GM21723 (cell line): ENCODE data around the gene PRIMA1.

Experiments used
- ATAC-seq: cut with Tn5 transposase; IDR thresholded peaks from one replicate; pipeline ENCODE4 v1.9.1; 2021; ENCODE audit warnings: mild to moderate bottlenecking, moderate library complexity; ENCODE audit not compliant: unreplicated experiment

The PRIMA1 gene

GRCh38 chr14:93788293-93788542 is at the start of gene PRIMA1:
TSS of gene PRIMA1 (minus strand) at chr14:93788485. CDS start at chr14:93787718, 767 bp downstream.
- ATAC-seq = no peak

DNA sequence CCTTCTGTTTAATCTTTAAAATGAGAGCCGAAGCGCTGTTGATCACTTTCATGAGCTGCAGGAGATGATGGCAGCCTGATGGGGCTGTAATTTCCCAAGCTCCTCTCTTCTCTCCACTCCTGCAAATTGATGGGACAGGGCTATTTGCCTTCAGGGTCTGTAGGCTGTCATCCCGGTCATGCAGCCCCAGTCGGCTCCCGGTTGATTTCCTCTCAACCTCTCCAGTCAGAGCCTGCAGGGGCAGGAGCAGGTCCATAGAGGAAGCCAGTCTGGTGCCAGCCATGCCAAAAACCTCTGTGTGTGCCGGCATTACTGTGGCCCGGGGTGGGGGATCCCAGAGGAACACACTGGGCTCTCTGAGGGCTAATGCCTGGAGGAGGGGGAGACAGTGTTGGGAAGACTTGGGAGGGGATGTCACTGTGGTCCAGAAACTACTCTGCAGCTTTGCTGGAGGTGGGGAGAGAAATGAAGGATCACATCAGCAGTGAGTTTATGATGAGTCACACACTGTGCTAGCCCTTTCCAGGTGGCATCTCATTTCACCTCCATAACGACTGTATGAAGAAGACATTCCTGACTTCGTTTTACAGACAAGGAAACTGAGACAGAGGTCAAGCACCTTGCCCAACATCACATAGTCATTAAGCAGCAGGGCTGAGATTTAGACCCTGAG is 46.5 kb upstream of the PRIMA1 start:
- ATAC-seq = no peak

GRCh38 chr14:93832665-93833064 is 44.4 kb upstream of the PRIMA1 start:
- no peak for ATAC-seq

DNA sequence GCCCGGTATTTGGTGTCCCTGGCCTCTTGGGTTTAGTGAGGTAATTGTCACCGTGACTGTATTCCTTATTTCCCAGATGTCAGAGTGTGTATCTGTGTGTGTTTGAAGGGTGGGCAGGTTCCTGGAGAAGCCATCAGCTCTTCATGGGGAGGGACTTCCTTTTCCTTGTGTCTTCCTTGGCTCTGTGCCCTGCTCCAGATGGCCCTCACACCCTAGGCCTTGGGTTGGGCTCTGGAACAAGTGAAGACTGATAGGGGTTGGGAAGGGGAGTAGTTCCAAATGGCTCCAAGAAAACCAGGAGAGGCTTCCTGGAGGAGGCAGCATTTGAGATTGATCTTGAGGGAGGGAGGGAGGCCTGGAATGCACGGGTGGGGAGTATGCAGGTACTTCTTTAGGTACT is 43.8 kb upstream of the PRIMA1 start:
- ATAC-seq = no peak

GRCh38 chr14:93830753-93831461 is 42.6 kb upstream of the PRIMA1 start:
- ATAC-seq = no peak

DNA sequence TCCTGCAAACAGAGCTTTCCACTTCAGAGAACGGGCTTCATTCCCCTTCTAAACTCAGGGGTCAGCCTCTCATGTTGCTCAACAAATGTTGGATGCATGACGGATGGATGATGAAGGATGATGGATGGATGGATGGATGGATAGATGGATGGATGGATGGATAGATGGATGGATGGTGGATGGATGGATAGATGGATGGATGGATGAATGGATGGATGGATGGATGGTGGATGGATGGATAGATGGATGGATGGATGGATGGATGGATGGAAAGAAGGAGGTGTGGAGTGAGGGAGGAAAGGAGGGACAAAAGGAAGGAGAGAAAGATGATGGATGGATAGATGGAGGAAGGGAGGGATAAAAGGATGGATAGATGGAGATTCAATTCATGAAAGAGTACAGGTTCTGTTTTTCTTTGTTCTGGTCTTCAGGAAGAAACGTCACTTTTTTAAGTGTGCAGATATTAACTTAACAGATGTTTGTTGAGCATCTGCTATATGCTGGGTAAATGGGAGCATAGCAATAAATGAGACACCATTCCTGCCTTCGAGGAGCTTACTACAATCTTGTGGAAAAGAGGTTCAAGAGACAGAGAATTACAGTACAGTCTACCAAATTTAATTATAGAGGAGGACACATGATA is 41.7 kb upstream of the PRIMA1 start:
- no peak for ATAC-seq

DNA sequence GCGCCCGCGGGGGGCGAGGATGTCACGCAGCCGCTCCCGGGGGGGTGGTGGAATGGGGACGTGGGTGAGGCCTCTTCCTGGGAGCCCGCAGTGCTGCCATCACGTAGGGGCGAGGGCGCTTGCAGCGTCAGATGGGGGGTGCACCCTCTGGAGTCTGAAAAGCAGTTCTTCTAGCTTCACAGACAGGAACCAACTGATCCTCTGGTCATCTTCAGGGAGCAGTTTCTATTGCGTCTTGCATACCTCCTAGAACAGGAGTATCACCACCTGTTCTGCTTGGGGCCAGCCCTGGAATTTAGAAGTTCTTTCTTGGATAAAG is 36.9 kb upstream of the PRIMA1 start:
- no peak for ATAC-seq

GRCh38 chr14:93824518-93825234 is 36.4 kb upstream of the PRIMA1 start:
- ATAC-seq = no peak

- ATAC-seq = no peak
Measured at GRCh38 chr14:93824076-93824475, 35.8 kb upstream of the PRIMA1 start.

- no peak for ATAC-seq
Measured at GRCh38 chr14:93821051-93821450, 32.8 kb upstream of the PRIMA1 start.

GRCh38 chr14:93818857-93819256 is 30.6 kb upstream of the PRIMA1 start:
- ATAC-seq = no peak

- ATAC-seq = no peak
Measured at GRCh38 chr14:93811676-93812075, 23.4 kb upstream of the PRIMA1 start.

GRCh38 chr14:93811020-93811419 is 22.7 kb upstream of the PRIMA1 start:
- no peak for ATAC-seq

- peak; percentile 62 for ATAC-seq
Measured at GRCh38 chr14:93809491-93810420, 21.5 kb upstream of the PRIMA1 start.

DNA sequence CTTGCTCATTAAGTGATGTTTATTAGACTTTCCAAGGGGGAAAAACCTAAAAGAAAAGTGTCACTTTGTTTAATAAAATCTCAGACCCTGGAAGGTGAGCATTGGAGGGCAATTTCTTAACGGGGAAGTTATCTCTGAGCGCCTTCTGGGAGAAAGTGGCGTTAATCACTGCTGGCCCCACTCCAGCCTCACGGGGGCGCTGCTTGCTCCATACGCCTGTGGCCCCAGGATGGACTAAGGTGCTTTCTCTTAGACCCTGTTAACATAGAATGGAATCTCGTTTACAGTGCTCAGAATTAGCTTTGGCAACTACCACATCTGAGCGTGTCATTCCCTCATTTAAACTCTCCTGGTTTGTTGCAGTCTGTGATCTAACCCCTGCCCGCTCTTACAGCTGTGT is 16.4 kb upstream of the PRIMA1 start:
- ATAC-seq = no peak

DNA sequence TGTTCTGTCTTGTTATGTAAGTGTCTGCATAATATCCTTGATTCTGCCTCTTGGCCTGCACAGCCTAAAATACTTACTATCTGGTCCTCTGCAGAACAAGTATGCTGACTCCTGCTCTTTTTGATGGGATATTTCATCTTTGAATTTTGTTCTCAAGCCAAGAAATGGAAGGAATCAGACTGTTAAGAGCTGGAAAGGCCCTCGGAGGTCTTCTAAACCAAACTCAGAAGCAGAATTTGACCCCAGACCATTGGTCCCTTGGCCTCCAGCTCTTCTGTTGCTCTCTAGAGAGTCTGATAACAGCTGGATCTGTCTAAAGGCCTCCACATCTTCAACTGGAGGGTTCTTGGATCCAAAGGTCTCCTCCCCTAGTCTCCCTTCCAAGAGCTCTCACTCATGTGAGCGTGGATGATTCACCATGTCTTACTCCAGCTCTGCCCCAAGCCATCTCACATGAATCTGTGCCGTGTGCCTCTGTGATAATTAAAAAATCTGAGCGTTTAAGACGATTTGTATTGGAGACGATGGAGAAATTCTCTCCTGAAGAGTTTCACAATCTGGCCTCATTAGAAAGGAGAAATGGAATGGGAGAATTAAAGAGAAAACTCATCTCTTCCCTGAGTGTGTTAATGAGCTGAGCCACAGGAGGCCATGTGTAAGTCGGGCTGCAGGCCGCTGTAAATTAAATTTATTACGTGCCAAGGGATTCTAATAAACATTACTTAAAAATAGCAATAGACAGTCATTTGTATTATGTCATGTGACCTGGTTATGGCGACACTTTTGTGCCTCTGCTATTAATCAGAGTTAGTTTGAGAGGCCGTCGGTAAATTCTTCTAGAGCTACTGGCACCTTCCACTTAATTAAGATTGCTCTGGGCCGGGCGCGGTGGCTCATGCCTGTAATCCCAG is 15.4 kb upstream of the PRIMA1 start:
- ATAC-seq = no peak

DNA sequence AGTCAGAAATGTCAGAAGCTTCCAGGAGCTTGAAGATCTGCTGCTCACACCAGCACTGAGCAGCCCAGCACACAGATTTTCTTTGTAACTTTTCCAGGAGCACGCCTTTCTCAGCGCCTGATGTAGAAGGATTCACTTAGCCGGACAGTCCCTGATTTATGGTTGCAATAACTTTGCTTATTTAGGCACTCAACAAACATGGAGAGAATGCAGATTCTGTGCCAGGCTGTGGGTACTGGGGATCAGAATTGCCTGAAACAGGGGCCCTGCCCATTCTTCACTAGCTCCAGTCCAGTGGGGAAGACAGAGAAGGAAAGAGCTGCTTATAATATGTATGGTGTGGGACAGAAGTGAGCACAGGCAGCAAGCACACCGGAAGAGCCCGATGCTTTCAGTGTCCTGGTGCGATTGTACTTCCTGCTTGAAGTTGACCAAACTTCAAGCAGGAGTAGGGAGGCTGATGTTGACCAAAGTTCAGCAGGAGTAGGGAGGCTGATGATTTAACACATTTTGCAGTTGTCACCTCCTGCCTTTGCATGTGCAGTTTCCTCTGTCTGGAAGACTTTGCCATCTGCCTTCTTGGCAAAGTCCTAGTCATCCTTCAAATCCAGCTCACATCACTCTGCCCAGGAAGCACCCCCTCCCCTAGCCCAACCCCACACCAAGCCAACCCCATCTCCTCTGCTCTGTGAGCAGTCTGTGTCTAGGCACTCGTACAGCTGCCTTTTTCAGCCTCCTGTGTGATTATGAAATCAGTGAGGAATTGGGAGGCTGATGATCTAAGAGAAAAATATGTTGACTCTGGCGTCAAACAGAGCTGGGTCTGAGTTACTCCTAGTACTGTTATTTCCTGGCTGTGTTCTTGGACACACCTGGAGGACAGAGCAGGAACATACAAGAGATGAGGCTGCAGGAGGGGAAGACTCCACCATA is 12.0 kb upstream of the PRIMA1 start:
- no peak for ATAC-seq

- no peak for ATAC-seq
Measured at GRCh38 chr14:93799617-93799988, 11.3 kb upstream of the PRIMA1 start.

- no peak for ATAC-seq
Measured at GRCh38 chr14:93797536-93797935, 9.3 kb upstream of the PRIMA1 start.
